ENCODE results near the gene GCN1.

GRCh38 chr12:120079411-120080400, 114.8 kb downstream of the GCN1 start:
- TF ChIP-seq CTCF (IDR thresholded peaks at IDR 0.05) (no peak), POLR2A (IDR thresholded peaks at IDR 0.05) (no peak)

Measured in body of pancreas (tissue), 4 donors.